Measurements from ENCODE around the gene FOXO4.

The FOXO4 gene

GRCh38 chrX:71060127-71060526, 35.5 kb upstream of the FOXO4 start:
- DNase-seq (ENCODE audit: low read depth, low spot score), result no peak
- TF ChIP-seq CTCF (IDR thresholded peaks at IDR 0.05; ENCODE audit: low read depth, low read length), result no peak
- no peak overlapping the region for H3K4me3 ChIP-seq (ENCODE audit: low read depth, low read length)
- in situ Hi-C loops (cut with HindIII; ENCODE audit: low sequenced_read_pairs), result no loop called here

GRCh38 chrX:71067089-71067488, 28.6 kb upstream of the FOXO4 start:
- H3K4me3 ChIP-seq (ENCODE audit: low read depth, low read length), result peak overlapping the region; percentile 72
- no peak for DNase-seq (ENCODE audit: low read depth, low spot score)
- in situ Hi-C loops (cut with HindIII; ENCODE audit: low sequenced_read_pairs), result no loop called here
- no peak for TF ChIP-seq CTCF (IDR thresholded peaks at IDR 0.05; ENCODE audit: low read depth, low read length)

- in situ Hi-C loops (cut with HindIII; ENCODE audit: low sequenced_read_pairs), result no loop called here
- H3K4me3 ChIP-seq (ENCODE audit: low read depth, low read length), result peak overlapping the region; percentile 72
- TF ChIP-seq CTCF (IDR thresholded peaks at IDR 0.05; ENCODE audit: low read depth, low read length), result no peak
- DNase-seq (ENCODE audit: low read depth, low spot score), result no peak
Measured at GRCh38 chrX:71067712-71068043, 28.0 kb upstream of the FOXO4 start.

GRCh38 chrX:71068044-71068918, 27.4 kb upstream of the FOXO4 start, which contains the start of gene SNX12:
Gene SNX12, minus strand, starts transcription at chrX:71068334. Its CDS starts 28 bp downstream, at chrX:71068306.
- in situ Hi-C loops (cut with HindIII; ENCODE audit: low sequenced_read_pairs), result no loop called here
- H3K4me3 ChIP-seq (ENCODE audit: low read depth, low read length), result peak within 1 kb of the TSS; percentile 72
- no peak for TF ChIP-seq CTCF (IDR thresholded peaks at IDR 0.05; ENCODE audit: low read depth, low read length)
- peak; percentile 93 for DNase-seq (ENCODE audit: low read depth, low spot score)

- no peak for TF ChIP-seq CTCF (IDR thresholded peaks at IDR 0.05; ENCODE audit: low read depth, low read length)
Measured at GRCh38 chrX:71070531-71070930, 25.1 kb upstream of the FOXO4 start.

GRCh38 chrX:71081330-71082123, 14.1 kb upstream of the FOXO4 start:
- DNase-seq (ENCODE audit: low read depth, low spot score), result no peak
- no peak for TF ChIP-seq CTCF (IDR thresholded peaks at IDR 0.05; ENCODE audit: low read depth, low read length)
- in situ Hi-C loops (cut with HindIII; ENCODE audit: low sequenced_read_pairs), result no loop called here
- H3K4me3 ChIP-seq (ENCODE audit: low read depth, low read length), result no peak overlapping the region

More at GRCh38 chrX:71070531-71070930, 25.1 kb upstream of the FOXO4 start:
- no peak for DNase-seq (ENCODE audit: low read depth, low spot score)
- in situ Hi-C loops (cut with HindIII; ENCODE audit: low sequenced_read_pairs), result no loop called here
- no peak overlapping the region for H3K4me3 ChIP-seq (ENCODE audit: low read depth, low read length)
